ENCODE data around the gene ZMYM3.

- TF ChIP-seq CTCF (conservative IDR thresholded peaks at IDR 0.05; ENCODE audit: low read depth in 2 of 2) (no peak), EZH2 (IDR thresholded peaks at IDR 0.05; ENCODE audit: low read depth, unreplicated experiment) (no peak), REST (IDR thresholded peaks at IDR 0.05; ENCODE audit: unreplicated experiment) (no peak), NANOG (IDR thresholded peaks at IDR 0.05; ENCODE audit: borderline replicate concordance) (no peak), JUNB (IDR thresholded peaks at IDR 0.05; ENCODE audit: unreplicated experiment) (no peak), EZH2phosphoT487 (IDR thresholded peaks at IDR 0.05; ENCODE audit: unreplicated experiment) (no peak), ZNF114 (CRISPR knock-in tag; IDR thresholded peaks at IDR 0.05) (no peak), POLR2AphosphoS5 (IDR thresholded peaks at IDR 0.05; ENCODE audit: low read depth) (no peak), CREB1 (CRISPR knock-in tag; IDR thresholded peaks at IDR 0.05; ENCODE audit: low read depth) (no peak)
- TF ChIP-seq, protein P1, sequence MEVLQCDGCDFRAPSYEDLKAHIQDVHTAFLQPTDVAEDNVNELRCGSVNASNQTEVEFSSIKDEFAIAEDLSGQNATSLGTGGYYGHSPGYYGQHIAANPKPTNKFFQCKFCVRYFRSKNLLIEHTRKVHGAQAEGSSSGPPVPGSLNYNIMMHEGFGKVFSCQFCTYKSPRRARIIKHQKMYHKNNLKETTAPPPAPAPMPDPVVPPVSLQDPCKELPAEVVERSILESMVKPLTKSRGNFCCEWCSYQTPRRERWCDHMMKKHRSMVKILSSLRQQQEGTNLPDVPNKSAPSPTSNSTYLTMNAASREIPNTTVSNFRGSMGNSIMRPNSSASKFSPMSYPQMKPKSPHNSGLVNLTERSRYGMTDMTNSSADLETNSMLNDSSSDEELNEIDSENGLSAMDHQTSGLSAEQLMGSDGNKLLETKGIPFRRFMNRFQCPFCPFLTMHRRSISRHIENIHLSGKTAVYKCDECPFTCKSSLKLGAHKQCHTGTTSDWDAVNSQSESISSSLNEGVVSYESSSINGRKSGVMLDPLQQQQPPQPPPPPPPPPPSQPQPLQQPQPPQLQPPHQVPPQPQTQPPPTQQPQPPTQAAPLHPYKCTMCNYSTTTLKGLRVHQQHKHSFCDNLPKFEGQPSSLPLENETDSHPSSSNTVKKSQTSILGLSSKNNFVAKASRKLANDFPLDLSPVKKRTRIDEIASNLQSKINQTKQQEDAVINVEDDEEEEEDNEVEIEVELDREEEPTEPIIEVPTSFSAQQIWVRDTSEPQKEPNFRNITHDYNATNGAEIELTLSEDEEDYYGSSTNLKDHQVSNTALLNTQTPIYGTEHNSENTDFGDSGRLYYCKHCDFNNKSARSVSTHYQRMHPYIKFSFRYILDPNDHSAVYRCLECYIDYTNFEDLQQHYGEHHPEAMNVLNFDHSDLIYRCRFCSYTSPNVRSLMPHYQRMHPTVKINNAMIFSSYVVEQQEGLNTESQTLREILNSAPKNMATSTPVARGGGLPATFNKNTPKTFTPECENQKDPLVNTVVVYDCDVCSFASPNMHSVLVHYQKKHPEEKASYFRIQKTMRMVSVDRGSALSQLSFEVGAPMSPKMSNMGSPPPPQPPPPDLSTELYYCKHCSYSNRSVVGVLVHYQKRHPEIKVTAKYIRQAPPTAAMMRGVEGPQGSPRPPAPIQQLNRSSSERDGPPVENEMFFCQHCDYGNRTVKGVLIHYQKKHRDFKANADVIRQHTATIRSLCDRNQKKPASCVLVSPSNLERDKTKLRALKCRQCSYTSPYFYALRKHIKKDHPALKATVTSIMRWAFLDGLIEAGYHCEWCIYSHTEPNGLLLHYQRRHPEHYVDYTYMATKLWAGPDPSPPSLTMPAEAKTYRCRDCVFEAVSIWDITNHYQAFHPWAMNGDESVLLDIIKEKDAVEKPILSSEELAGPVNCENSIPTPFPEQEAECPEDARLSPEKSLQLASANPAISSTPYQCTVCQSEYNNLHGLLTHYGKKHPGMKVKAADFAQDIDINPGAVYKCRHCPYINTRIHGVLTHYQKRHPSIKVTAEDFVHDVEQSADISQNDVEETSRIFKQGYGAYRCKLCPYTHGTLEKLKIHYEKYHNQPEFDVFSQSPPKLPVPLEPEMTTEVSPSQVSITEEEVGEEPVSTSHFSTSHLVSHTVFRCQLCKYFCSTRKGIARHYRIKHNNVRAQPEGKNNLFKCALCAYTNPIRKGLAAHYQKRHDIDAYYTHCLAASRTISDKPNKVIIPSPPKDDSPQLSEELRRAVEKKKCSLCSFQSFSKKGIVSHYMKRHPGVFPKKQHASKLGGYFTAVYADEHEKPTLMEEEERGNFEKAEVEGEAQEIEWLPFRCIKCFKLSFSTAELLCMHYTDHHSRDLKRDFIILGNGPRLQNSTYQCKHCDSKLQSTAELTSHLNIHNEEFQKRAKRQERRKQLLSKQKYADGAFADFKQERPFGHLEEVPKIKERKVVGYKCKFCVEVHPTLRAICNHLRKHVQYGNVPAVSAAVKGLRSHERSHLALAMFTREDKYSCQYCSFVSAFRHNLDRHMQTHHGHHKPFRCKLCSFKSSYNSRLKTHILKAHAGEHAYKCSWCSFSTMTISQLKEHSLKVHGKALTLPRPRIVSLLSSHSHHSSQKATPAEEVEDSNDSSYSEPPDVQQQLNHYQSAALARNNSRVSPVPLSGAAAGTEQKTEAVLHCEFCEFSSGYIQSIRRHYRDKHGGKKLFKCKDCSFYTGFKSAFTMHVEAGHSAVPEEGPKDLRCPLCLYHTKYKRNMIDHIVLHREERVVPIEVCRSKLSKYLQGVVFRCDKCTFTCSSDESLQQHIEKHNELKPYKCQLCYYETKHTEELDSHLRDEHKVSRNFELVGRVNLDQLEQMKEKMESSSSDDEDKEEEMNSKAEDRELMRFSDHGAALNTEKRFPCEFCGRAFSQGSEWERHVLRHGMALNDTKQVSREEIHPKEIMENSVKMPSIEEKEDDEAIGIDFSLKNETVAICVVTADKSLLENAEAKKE (CRISPR knock-in tag; IDR thresholded peaks at IDR 0.05) = no peak
These were observed 39.2 kb downstream of the ZMYM3 start for GRCh38 chrX:71214604-71215337.
